HL-60 (cell line): ENCODE results near the gene ZNF672.
"Not testable (repeated sequence)": the region's sequence is repeated elsewhere in the genome, so short reads cannot be mapped to it uniquely, and the experiment has no call there.

Source experiments
- CTCF ChIP-seq: IDR thresholded peaks from one replicate; pipeline ENCODE4 v1.5.1; 2011; ENCODE audit warnings: low read length, control low read depth, inconsistent platforms; ENCODE audit not compliant: insufficient read depth
- GABPA ChIP-seq: IDR thresholded peaks from 2 replicates; pipeline ENCODE4 v1.6.1; 2012; ENCODE audit warnings: low read depth
- POLR2AphosphoS5 ChIP-seq: IDR thresholded peaks from 2 replicates; pipeline ENCODE4 v1.6.1; 2012; ENCODE audit warnings: low read depth
- REST ChIP-seq: IDR thresholded peaks from 2 replicates; pipeline ENCODE4 v1.6.1; 2012; ENCODE audit warnings: low read depth; ENCODE audit not compliant: insufficient replicate concordance
- SPI1 ChIP-seq: IDR thresholded peaks from 2 replicates; pipeline ENCODE4 v1.6.1; 2012; ENCODE audit warnings: low read depth, mild to moderate bottlenecking, borderline replicate concordance

- TF ChIP-seq CTCF, SPI1, POLR2AphosphoS5, REST, GABPA: not testable (repeated sequence)
Observed at GRCh38 chr1:248803501-248803900, 34.5 kb upstream of the ZNF672 start.
